IPS DF 6.9 (cell line): ENCODE measurements around the gene OR5J2.
"Not testable (repeated sequence)": the region's sequence is repeated elsewhere in the genome, so short reads cannot be mapped to it uniquely, and the experiment has no call there.

Experiments
- DNase-seq: peaks from one replicate; pipeline ENCODE4 v3.0.0-alpha.2; 2013; ENCODE audit warnings: low read depth, low spot score
- H3K27ac ChIP-seq: one replicate; pipeline ENCODE4 v1.5.1; 2013; ENCODE audit warnings: low read length, control low read depth
- H3K27me3 ChIP-seq: 2 replicates; pipeline ENCODE4 v1.6.1; 2013; ENCODE audit warnings: mild to moderate bottlenecking, low read length; ENCODE audit not compliant: control insufficient read depth, insufficient read depth
- H3K36me3 ChIP-seq: 2 replicates; pipeline ENCODE4 v1.6.1; 2013; ENCODE audit warnings: low read length; ENCODE audit not compliant: control insufficient read depth, insufficient read depth
- H3K4me1 ChIP-seq: 2 replicates; pipeline ENCODE4 v1.6.1; 2013; ENCODE audit warnings: low read length; ENCODE audit not compliant: control insufficient read depth, insufficient read depth
- H3K4me3 ChIP-seq: 2 replicates; pipeline ENCODE4 v1.5.1; 2013; ENCODE audit warnings: mild to moderate bottlenecking, low read length
- H3K9me3 ChIP-seq: 2 replicates; pipeline ENCODE4 v1.6.1; 2013; ENCODE audit warnings: low read length, inconsistent platforms; ENCODE audit not compliant: control insufficient read depth, insufficient read depth
- WGBS: extraction: QIAGEN DNeasy Blood & Tissue Kit; methylation state at CpG from one replicate; pipeline ENCODE4 v1.1.7; 2013; ENCODE audit warnings: mixed read lengths, missing lambda C conversion rate; ENCODE audit not compliant: insufficient read length, insufficient coverage; 5-methylcytosine and 5-hydroxymethylcytosine counted together

The OR5J2 gene

DNA sequence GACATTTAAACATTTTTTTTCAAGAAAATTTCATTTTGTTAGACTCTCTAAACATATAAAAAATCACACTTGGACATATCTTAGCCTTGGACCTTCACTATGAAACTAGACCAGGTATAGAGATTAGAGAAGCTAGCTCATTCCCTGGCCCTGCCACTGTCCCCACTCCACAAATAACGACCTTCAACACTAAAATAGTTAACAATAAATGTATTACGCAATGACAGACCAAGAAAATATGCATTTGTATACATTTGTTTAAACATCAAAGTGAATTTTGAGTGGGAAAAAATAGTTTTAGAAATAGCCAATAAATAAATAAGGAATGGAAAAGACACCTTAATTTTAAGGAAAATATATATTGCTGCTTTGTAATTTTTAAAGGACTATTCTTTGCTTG lies 20.9 kb downstream of the OR5J2 start:
- WGBS = 100% methylated on average over 2 of the region's 2 CpGs
- Histone ChIP-seq H3K4me1 (no peaks in the 10 kb centered on the region), H3K9me3 (no peaks in the 10 kb centered on the region), H3K4me3 (no peak overlapping the region), H3K27me3 (no peaks in the 10 kb centered on the region), H3K27ac (no peak overlapping the region), H3K36me3 (no peaks in the 10 kb centered on the region)
- no peak for DNase-seq

DNA sequence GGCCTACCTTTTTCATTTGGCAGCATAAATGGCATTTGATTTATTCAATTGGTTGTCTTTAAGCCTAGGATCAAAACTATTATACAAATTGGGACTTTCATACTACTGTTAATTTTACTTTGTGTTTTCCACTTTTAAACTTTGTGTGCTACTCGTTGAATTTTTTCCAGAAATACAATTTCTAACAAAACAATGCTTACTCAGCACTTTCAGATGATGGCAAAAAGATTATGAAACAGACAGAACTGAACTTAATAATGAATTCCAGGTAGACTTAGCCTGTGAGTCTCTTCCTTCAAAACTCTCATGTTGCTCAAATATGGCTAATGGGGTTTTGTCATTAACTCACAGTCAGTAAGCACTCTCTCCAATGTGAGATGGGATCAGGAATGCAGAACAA lies 31.4 kb downstream of the OR5J2 start:
- Histone ChIP-seq H3K4me1 (no peaks in the 10 kb centered on the region), H3K9me3 (no peaks in the 10 kb centered on the region), H3K27ac (no peak overlapping the region), H3K4me3 (no peak overlapping the region), H3K27me3 (no peaks in the 10 kb centered on the region), H3K36me3 (no peaks in the 10 kb centered on the region)
- no peak for DNase-seq
- WGBS = no CpG with 5 or more reads among the region's 1 CpG

DNA sequence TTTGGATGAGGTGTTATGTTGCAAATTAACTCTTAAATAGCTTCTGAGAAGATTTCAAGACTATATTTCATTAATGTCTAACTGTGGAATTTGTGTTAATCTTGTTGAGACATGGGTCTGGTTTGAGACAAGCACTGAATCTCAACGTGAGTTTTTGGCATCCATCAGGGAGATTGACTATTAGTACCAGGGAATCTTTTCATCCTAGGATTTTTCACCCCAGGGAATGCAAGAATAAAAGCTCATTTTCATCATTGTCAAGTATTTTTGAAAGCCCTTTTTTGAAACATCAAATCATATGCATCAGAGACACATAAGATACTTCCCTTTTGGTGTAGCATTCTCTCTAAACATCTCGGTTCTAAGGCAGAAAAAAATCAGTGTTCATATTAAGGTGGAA lies 38.1 kb downstream of the OR5J2 start:
- Histone ChIP-seq H3K27ac (no peak overlapping the region), H3K9me3 (no peaks in the 10 kb centered on the region), H3K4me3 (no peak overlapping the region), H3K4me1 (no peaks in the 10 kb centered on the region), H3K27me3 (no peaks in the 10 kb centered on the region), H3K36me3 (no peaks in the 10 kb centered on the region)
- no peak for DNase-seq
- WGBS = no CpG with 5 or more reads among the region's 2 CpGs

DNA sequence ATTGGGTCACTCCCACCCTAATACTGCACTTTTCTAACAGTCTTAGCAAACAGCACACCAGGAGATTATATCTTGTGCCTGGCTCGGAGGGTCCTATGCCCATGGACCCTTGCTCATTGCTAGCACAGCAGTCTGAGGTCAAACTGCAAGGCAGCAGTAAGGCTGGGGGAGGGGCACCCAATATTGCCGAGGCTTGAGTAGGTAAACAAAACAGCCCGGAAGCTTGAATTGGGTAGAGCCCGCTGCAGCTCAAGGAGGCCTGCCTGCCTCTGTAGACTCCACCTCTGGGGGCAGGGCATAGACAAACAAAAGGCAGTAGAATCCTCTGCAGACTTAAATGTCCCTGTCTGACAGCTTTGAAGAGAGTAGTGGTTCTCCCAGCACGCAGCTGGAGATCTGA lies 43.3 kb downstream of the OR5J2 start:
- peak; percentile 1 for DNase-seq
- not testable (repeated sequence) for H3K27ac ChIP-seq, H3K4me3 ChIP-seq, H3K4me1 ChIP-seq, H3K36me3 ChIP-seq, H3K9me3 ChIP-seq, H3K27me3 ChIP-seq
- WGBS = no CpG with 5 or more reads among the region's 5 CpGs
